CD14-positive monocyte (primary cell): ENCODE results near the gene ADAMTSL2. TPM values are rescaled to one million over a fixed set of nuclear protein-coding genes. Genes with fewer than 3 reads are reported as not detected.

Experiments used
- DNase-seq, 3 donors: peaks; one replicate each; pipeline ENCODE4 v3.0.0-alpha.2; 2011 to 2022
- H2AFZ ChIP-seq: 2 replicates; pipeline ENCODE4 v1.6.0; 2012; ENCODE audit warnings: mild to moderate bottlenecking, low read depth, low read length, inconsistent platforms; ENCODE audit not compliant: insufficient read depth, poor library complexity, severe bottlenecking
- H3K27ac ChIP-seq, 2 donors: 1 replicate in 1 of 2; 2 replicates in 1 of 2; pipeline ENCODE4 v1.5.1; 2012 to 2013; ENCODE audit warnings: low read length in 2 of 2, control low read depth in 1 of 2, inconsistent platforms in 1 of 2, low read depth in 1 of 2, mild to moderate bottlenecking in 1 of 2
- H3K27me3 ChIP-seq, 2 donors: one replicate each; pipeline versions ENCODE4 v1.6.0 to v1.6.1; 2011 to 2013; ENCODE audit warnings: low read length in 2 of 2; ENCODE audit not compliant: control insufficient read depth in 2 of 2, insufficient read depth in 2 of 2
- H3K36me3 ChIP-seq, 2 donors: replicated peaks in 1 of 2; 1 replicate in 1 of 2; 2 replicates in 1 of 2; pipeline versions ENCODE4 v1.5.1 to v1.6.1; 2012 to 2013; ENCODE audit warnings: low read length in 2 of 2, control low read depth in 1 of 2, inconsistent platforms in 1 of 2, mild to moderate bottlenecking in 1 of 2; ENCODE audit not compliant: insufficient read depth in 2 of 2, control insufficient read depth in 1 of 2
- H3K4me1 ChIP-seq, 2 donors: 1 replicate in 1 of 2; 2 replicates in 1 of 2; pipeline versions ENCODE4 v1.5.1 to v1.6.1; 2012 to 2013; ENCODE audit warnings: low read length in 2 of 2, control low read depth in 1 of 2, inconsistent platforms in 1 of 2, mild to moderate bottlenecking in 1 of 2, moderate library complexity in 1 of 2; ENCODE audit not compliant: insufficient read depth in 2 of 2, control insufficient read depth in 1 of 2
- H3K4me2 ChIP-seq: replicated peaks from 2 replicates; pipeline ENCODE3; 2012; ENCODE audit warnings: low read length, moderate library complexity, mild to moderate bottlenecking; ENCODE audit not compliant: poor library complexity, severe bottlenecking; ENCODE audit errors: extremely low read depth
- H3K4me3 ChIP-seq, 3 experiments: fragments of 200-600 bp in 1 of 3; sonication (generic) in 1 of 3; replicated peaks in 1 of 3; 1 replicate in 2 of 3; 2 replicates in 1 of 3; pipeline ENCODE4 v1.5.1; 2011 to 2013; ENCODE audit warnings: low read length in 3 of 3, mild to moderate bottlenecking in 3 of 3, control low read depth in 2 of 3, low read depth in 2 of 3, inconsistent platforms in 1 of 3, moderate library complexity in 1 of 3
- H3K79me2 ChIP-seq: 2 replicates; pipeline ENCODE4 v1.6.0; 2012; ENCODE audit warnings: mild to moderate bottlenecking, control low read depth, inconsistent platforms, low read length, moderate library complexity; ENCODE audit not compliant: insufficient read depth
- H3K9ac ChIP-seq: 2 replicates; pipeline ENCODE4 v1.6.0; 2017; ENCODE audit warnings: low read length, mild to moderate bottlenecking; ENCODE audit not compliant: insufficient read depth, poor library complexity, severe bottlenecking
- H3K9me3 ChIP-seq, 2 donors: replicated peaks in 1 of 2; 1 replicate in 1 of 2; 2 replicates in 1 of 2; pipeline versions ENCODE4 v1.5.1 to v1.6.1; 2012 to 2013; ENCODE audit warnings: low read length in 2 of 2, control low read depth in 1 of 2; ENCODE audit not compliant: control insufficient read depth in 1 of 2, insufficient read depth in 1 of 2
- H4K20me1 ChIP-seq: 2 replicates; pipeline ENCODE4 v1.6.0; 2012; ENCODE audit warnings: mild to moderate bottlenecking, low read length, control low read depth, moderate library complexity; ENCODE audit not compliant: insufficient read depth
- H3K27ac Mint-ChIP-seq, 7 donors: one replicate each; pipeline ENCODE4 v1.8.0; 2020; ENCODE audit warnings: mild to moderate bottlenecking in 7 of 7, mixed read lengths in 7 of 7, moderate library complexity in 6 of 7, inconsistent platforms in 2 of 7
- H3K27me3 Mint-ChIP-seq, 3 donors: one replicate each; pipeline ENCODE4 v1.8.0; 2021 to 2022; ENCODE audit warnings: low read depth in 3 of 3, mild to moderate bottlenecking in 3 of 3, mixed read lengths in 3 of 3, moderate library complexity in 3 of 3, inconsistent platforms in 1 of 3
- H3K36me3 Mint-ChIP-seq, 2 donors: one replicate each; pipeline ENCODE4 v1.8.0; 2020; ENCODE audit warnings: mixed read lengths in 2 of 2, inconsistent platforms in 1 of 2, mild to moderate bottlenecking in 1 of 2
- H3K4me1 Mint-ChIP-seq: one replicate; pipeline ENCODE4 v1.8.0; 2020; ENCODE audit warnings: mild to moderate bottlenecking, mixed read lengths
- H3K4me3 Mint-ChIP-seq, 2 donors: one replicate each; pipeline ENCODE4 v1.8.0; 2020; ENCODE audit warnings: mild to moderate bottlenecking in 2 of 2, mixed read lengths in 2 of 2, moderate library complexity in 1 of 2
- H3K9me3 Mint-ChIP-seq, 7 donors: one replicate each; pipeline ENCODE4 v1.8.0; 2020 to 2022; ENCODE audit warnings: mixed read lengths in 7 of 7, mild to moderate bottlenecking in 6 of 7, moderate library complexity in 6 of 7, inconsistent platforms in 2 of 7
- CTCF ChIP-seq: fragments of 200-600 bp; IDR thresholded peaks from one replicate; pipeline ENCODE4 v1.8.0; 2022; ENCODE audit warnings: antibody characterized with exemption, mild to moderate bottlenecking
- WGBS: methylation state at CpG from one replicate; pipeline ENCODE4 v1.1.5; 2013; ENCODE audit warnings: missing lambda C conversion rate; ENCODE audit not compliant: insufficient coverage; 5-methylcytosine and 5-hydroxymethylcytosine counted together
- intact Hi-C, 2 donors: fragments of 100-400 bp; cut with micrococcal nuclease; formaldehyde crosslinking; loops; one replicate each; pipeline versions ENCODE4 v1.15.0 to v1.15.1; 2023
- polyA plus RNA-seq, 3 donors: library from polyadenylated mRNA; depleted of rRNA in 1 of 3; unstranded in 2 of 3; stranded (reverse) in 1 of 3; fragments of 300-500 nt in 2 of 3; fragments of >200 nt in 1 of 3; fragmentation: Illumina TruSeq in 2 of 3; gene quantifications; 1 replicate in 2 of 3; 2 replicates in 1 of 3; pipeline ENCODE4 v1.2.3, GENCODE V29; 2012 to 2021

The ADAMTSL2 gene
- polyA plus RNA-seq, 3 donors = 0.08 TPM; not detected in 2

- 3% methylated on average over 26 of the region's 31 CpGs for WGBS
- TF ChIP-seq CTCF = no peak
- peak; percentile 10 to 41 (median 16) for DNase-seq
- Histone ChIP-seq H3K27ac (peak overlapping the region in 1 of 2 donors; percentile 38), H3K9me3 (no peaks in the 10 kb centered on the region), H3K27me3 (no peaks in the 10 kb centered on the region), H3K79me2 (no peaks in the 10 kb centered on the region), H3K4me3 (peak overlapping the region; percentile 0 to 59 (median 31)), H3K36me3 (no peaks in the 10 kb centered on the region), H2AFZ (peak overlapping the region; percentile 71), H3K4me1 (peaks cover 12 to 14% of the 10 kb centered on the region in 2 donors), H3K4me2 (peak overlapping the region; percentile 71), H4K20me1 (no peaks in the 10 kb centered on the region), H3K9ac (peak overlapping the region; percentile 53)
- Mint-ChIP-seq H3K4me3 (peak overlapping the region; percentile 72 to 89), H3K27me3 (peaks cover 3 to 11% (median 10%) of the 10 kb centered on the region in 3 donors), H3K9me3 (peaks cover 0 to 2% (median 0%) of the 10 kb centered on the region in 7 donors), H3K36me3 (no peaks in the 10 kb centered on the region), H3K27ac (peak overlapping the region; percentile 4 to 79 (median 54)), H3K4me1 (peaks cover 14% of the 10 kb centered on the region)
- intact Hi-C loops = no loop called here
Measured at GRCh38 chr9:133558191-133559126, 24.0 kb downstream of the ADAMTSL2 start.

- Mint-ChIP-seq H3K36me3 (no peaks in the 10 kb centered on the region), H3K4me3 (no peak overlapping the region), H3K9me3 (peaks cover 0 to 2% (median 0%) of the 10 kb centered on the region in 7 donors), H3K27me3 (peaks cover 5 to 14% (median 14%) of the 10 kb centered on the region in 3 donors), H3K4me1 (peaks cover 14% of the 10 kb centered on the region), H3K27ac (no peak overlapping the region)
- no peak for TF ChIP-seq CTCF
- 97% methylated on average over 14 of the region's 15 CpGs for WGBS
- H2AFZ ChIP-seq = no peak overlapping the region
- no peak overlapping the region for H3K27ac ChIP-seq
- peaks cover 12 to 14% of the 10 kb centered on the region in 2 donors for H3K4me1 ChIP-seq
- H3K36me3 ChIP-seq = no peaks in the 10 kb centered on the region
- no peaks in the 10 kb centered on the region for H3K79me2 ChIP-seq
- H3K4me2 ChIP-seq = no peak overlapping the region
- H3K9me3 ChIP-seq = no peaks in the 10 kb centered on the region
- no peaks in the 10 kb centered on the region for H3K27me3 ChIP-seq
- no peak overlapping the region for H3K4me3 ChIP-seq
- no peaks in the 10 kb centered on the region for H4K20me1 ChIP-seq
- H3K9ac ChIP-seq = no peak overlapping the region
- no peak for DNase-seq
- intact Hi-C loops = no loop called here
Measured at GRCh38 chr9:133560311-133560710, 25.8 kb downstream of the ADAMTSL2 start.
